G401 (cell line): Measurements from ENCODE around the gene ZNF217. TPM values are rescaled to one million over a fixed set of nuclear protein-coding genes. Genes with fewer than 3 reads are reported as not detected.
"Not testable (repeated sequence)": the region's sequence is repeated elsewhere in the genome, so short reads cannot be mapped to it uniquely, and the experiment has no call there.

Source experiments
- DNase-seq: peaks from one replicate; pipeline ENCODE4 v3.0.0-alpha.2; 2015; ENCODE audit warnings: low spot score
- in situ Hi-C: cut with HindIII; loops from 2 replicates; pipeline ENCODE4 v1.10.0; 2016; ENCODE audit warnings: low sequenced_read_pairs, mixed read lengths
- total RNA-seq: library from RNA; depleted of rRNA; stranded (reverse); fragments of >200 nt; shearing (Covaris generic); gene quantifications from 2 replicates; pipeline ENCODE4 v1.2.3, GENCODE V29; 2014; rRNA removed

The ZNF217 gene
- 63.4 and 79.3 TPM in 2 replicates for total RNA-seq

DNA sequence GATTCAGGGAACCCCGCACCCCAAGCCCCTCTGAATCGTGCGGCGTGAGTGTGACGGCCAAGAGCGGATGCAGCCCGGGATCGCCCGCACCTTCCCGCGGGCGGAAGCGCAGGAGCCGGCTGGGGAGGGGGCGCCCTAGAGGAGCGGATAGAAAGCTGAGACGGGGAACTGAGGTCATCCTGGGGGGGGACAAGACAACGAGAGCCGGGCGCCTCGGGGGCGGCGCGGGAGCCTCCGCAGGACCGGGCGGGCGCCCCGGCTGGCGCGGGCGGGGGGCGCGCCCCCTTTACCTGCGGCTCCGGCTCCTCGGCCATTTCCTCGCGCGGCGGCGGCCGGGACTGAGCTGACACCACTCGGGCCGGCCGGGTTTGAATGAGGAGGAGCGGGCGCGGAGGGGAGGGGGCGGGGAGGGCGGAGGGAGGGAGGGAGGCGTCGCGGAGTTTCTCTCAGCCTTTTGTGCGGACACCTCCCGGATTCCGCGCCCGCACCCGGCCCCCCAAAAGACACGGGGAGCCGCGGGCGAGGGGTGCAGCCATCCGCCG, at the start of gene ZNF217:
TSS of gene ZNF217 (minus strand) at position 374 of the 542 bp plus-strand sequence. CDS start 11,013 bp downstream, outside the sequence.
- in situ Hi-C loops, result not testable (repeated sequence)

DNA sequence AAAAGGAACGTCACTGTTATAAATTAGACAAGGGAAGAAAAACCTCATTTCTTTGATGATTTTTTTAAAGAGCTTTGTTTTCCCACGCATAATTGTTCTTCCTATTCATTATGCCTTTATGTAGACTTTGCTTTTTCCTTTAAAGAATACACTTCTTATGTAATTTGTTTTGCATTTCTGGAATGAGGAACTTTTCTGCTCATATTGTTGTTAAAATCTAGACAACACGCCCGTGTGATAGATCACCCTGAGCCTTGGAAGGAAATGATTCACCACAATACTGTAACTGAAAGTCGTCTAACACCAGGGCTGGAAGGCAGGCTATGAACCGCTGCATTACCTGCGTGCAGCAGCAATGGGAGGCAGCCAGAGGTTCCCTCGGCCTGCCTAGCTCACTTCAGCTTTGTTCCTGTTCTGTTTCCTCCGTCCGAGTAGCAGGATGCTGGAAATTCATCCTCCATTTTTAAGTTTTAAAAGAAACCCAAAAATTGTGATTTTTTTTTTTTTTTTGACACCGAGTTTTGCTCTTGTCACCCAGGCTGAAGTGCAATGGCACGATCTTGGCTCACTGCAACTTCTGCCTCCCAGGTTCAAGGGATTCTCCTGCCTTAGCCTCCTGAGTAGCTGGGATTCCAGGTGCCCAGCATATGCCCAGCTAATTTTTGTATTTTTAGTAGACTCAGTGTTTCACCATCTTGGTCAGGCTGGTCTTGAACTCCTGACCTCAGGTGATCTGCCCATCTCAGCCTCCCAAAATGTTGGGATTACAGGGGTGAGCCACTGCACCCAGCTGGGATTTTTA, 49.6 kb upstream of the ZNF217 start:
- DNase-seq, result no peak
- in situ Hi-C loops, result no loop called here

More for the DNA sequence above, at the start of gene ZNF217:
- DNase-seq, result not testable (repeated sequence)

DNA sequence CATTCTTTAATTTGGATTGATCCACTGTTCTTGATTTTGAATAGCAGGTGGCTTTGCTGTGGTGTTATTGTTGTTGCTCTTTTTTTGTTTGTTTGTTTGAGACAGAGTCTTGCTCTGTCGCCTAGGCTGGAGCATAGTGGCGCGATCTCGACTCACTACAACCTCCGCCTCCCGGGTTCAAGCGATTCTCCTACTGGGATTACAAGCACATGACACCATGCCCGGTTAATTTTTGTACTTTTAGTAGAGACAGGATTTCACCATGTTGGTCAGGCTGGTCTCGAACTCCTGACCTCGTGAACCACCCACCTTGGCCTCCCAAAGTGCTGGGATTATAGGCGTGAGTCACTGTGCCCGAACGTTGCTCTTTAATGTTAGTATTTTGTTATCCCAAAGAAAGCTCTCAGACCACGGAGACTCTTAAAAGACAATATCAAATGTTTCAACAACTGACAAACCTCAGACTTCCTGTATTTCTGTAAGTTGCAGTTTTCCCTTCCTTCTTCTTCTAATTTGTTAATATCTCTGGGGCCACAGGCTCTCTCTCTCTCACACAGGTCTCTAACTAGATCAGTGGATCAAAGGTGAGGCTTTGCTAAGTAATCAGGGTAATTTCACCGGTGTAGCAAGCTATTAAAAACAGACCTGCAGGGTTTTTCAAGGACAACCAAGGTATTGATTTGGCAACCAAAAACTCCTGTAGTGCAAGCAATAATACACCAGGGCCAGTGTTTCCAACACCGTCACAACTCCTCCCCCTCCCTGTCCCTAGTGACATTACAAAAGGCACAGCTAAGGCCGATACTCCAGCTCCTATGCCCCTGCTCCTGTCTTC, 48.8 kb upstream of the ZNF217 start:
- in situ Hi-C loops, result no loop called here
- DNase-seq, result no peak

DNA sequence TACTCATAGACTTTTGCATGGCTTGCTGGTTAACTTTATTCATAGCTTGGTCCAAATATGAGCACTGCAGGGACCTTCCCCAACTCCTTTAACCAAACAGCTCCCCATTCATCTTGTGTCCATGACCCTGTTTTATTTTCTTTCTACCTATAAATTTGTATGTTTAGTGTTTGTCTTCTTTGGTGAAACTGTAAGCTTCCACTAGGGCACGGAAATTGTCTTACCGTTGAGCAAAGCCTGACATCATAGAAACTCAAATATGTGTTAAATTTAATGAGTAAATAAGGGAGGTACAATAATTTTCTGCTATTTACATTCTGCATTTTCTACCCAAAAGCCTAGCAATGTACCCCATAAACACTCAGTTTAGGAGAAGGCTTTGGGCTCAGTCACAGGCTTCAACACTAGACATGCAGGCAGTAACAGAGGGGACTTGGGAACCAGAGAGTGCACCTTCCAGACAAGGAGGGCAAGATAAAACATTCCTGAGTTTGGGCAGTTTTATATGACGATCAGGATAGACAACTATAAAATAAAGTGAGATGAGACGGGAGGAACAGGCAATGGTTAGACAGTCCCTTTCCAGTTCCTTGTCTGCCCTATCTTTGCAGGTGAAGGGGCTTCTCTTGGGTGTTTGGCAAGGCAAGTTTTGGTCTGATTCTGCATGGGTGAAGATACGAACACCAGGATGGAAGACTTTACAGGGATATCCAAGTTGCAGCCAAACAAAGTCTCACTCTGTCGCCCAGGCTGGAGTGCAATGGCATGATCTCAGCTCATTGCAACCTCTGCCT, 46.2 kb upstream of the ZNF217 start:
- in situ Hi-C loops, result no loop called here
- DNase-seq, result no peak

DNA sequence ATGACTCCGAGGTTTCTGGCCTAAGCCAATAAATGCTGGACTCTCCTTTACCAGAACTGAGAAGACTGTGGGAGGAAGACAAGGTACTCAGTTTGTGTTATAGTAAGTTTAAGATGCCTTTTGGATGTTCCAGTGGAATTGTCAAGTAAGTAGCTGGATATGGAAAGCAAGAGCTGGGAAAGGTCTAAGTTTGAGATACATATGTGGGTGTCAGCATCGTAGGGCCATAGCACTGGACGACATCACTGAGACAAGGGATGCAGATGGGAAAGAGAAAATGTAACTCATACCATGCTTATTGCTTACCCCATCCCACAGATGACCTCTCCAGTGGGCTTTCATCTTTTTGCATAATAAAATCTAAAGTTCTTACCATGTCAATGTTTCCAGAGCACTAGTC, 45.5 kb upstream of the ZNF217 start:
- in situ Hi-C loops, result no loop called here
- DNase-seq, result no peak

DNA sequence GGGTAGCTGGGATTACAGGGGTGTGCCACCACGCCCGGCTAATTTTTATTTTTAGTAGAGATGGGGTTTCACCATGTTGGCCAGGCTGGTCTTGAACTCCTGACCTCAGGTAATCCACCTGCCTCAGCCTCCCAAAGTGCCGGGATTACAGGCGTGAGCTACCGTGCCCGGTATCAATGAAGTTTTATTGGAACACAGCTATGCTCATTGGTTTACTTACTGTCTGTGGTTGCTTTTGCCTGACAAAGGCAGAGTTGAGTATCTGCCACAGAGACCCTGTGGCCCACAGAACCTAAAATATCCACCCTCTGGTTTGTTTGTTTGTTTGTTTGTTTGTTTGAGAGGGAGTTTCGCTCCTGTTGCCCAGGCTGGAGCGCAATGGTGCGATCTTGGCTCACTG, 43.7 kb upstream of the ZNF217 start:
- DNase-seq, in situ Hi-C loops: not testable (repeated sequence)

DNA sequence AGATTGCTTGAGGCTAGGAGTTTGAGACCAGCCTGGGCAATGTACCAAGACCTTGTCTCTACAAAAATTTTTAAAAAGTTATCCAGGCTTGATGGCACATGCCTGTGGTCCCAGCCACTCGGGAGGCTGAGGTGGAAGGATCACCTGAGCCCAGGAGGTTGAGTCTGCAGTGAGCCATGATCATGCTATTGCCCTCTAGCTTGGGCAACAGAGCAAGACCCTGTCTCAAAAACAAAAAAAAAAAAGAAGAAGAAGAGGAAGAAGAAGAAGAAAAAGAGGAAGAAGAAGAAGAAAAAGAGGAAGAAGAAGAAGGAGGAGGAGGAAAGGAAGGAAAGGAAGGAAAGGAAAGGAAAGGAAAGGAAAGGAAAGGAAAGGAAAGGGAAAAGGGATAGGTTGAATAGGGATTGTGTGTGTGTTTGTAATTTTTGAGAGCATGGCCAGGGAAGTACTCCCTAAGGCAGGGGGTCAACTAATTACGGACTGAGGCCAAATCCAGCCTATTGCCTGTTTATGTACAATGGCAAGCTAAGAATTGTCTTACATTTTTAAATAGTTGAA, 43.0 kb upstream of the ZNF217 start:
- DNase-seq, result no peak
- in situ Hi-C loops, result no loop called here

DNA sequence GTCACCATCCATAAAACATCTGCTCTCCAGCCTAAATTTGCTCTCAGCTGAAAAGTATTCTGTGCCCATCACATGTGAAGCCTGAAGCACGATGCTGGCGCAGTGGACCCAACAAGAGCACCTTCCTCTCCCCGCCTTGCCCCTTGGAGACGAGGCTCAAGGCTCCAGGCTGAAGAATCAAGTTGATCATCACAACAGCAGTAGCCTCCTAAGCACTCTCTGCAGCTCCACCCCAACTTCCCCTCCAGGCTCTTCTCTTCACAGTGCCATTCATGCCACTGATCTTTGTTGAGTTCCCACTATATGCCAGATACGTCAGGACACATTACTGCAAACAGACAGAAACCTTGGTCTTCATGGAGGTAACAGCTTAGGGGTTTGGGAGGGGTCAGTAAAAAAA, 41.6 kb upstream of the ZNF217 start:
- in situ Hi-C loops, result no loop called here
- no peak for DNase-seq

DNA sequence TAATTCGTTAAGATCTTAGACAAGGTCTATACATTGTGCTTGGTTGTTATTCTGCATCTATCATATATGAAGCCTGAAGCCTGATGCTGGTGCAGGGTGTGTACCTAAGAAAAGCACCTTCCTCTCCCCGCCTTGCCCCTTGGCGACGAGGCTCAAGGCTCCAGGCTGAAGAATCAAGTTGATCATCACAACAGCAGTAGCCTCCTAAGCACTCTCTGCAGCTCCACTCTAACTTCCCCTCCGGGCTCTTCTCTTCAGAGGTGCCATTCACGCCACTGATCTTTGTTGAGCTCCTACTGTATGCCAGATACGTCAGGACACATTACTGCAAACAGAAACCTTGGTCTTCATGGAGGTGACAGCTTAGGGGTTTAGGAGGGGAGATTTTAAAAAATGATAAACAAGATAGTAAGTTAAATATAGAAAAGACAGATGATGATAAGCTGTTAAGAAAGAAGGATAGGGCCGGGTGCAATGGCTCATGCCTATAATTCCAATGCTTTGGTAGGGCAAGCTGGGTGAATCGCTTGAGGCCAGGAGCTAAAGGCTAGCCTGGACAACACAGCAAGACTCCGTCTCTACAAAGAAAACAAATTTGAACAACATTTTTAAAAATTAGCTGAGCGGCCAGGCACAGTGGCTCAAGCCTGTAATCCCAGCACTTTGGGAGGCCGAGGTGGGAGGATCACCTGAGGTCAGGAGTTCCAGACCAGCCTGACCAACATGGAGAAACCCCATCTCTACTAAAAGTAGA, 38.4 kb upstream of the ZNF217 start:
- in situ Hi-C loops, result no loop called here
- no peak for DNase-seq

DNA sequence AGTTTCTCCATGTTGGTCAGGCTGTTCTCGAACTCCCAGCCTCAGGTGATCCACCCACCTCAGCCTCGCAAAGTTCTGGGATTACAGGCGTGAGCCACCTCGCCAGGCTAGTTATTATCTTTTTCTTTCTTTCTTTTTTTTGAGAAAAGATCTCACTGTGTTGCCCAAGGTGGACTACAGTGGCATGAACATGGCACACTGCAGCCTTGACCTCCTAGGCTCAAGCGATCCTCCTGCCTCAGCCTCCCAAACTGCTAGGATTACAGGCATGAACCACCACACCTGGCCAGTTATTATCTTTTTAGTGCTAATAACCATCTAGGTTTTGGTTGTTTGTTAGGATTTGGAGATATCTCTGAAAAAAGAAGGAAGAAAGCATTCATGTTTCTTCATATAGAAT, 35.8 kb upstream of the ZNF217 start:
- in situ Hi-C loops, result no loop called here
- no peak for DNase-seq

DNA sequence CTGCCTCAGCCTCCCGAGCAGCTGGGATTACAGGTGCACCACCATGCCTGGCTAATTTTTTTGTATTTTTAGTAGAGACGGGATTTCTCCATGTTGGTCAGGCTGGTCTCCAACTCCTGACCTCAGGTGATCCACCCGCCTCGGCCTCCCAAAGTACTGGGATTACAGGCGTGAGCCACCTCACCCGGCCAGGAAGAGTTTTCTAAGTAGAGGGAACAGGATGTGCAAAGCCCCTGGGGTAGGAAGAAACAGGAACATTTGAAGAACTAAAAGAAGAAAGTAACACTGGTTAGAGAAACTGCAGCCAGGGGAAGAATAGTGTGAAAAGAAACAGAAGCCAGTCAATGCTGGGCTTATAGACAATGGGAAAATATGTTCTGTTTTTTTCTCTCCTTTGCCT, 35.1 kb upstream of the ZNF217 start:
- in situ Hi-C loops, DNase-seq: not testable (repeated sequence)

DNA sequence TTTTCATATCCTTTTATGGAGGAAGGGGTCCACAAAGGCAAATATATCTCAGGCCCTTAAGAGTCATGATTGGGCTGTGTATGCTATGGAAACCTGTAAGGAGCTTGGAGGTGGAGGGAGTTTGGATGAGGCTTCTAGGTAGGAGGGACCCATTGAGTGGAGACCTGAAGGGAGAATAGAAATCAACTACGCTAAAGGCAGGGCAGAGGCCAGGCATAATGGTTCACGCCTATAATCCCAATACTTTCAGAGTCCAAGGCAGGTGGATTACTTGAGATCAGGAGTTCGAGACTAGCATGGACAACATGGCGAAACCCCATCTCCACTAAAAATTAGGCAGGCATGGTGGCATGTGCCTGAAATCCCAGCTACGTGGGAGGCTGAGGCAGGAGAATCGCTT, 34.4 kb upstream of the ZNF217 start:
- in situ Hi-C loops, result no loop called here
- no peak for DNase-seq

DNA sequence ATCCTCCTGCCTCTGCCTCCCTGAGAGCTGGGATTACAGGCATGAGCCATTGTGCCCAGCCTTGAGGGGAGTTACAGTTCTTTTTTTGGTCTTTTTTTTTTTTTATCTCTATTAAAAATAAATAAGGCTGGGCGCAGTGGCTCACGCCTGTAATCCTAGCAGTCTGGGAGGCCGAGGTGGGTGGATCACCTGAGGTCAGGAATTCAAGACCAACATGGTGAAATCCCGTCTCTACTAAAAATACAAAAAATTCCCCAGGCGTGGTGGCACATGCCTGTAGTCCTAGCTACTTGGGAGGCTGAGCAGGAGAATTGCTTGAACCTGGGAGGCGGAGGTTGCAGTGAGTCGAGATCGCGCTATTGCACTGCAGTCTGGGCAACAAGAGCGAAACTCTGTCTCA, 33.4 kb upstream of the ZNF217 start:
- DNase-seq, in situ Hi-C loops: not testable (repeated sequence)

DNA sequence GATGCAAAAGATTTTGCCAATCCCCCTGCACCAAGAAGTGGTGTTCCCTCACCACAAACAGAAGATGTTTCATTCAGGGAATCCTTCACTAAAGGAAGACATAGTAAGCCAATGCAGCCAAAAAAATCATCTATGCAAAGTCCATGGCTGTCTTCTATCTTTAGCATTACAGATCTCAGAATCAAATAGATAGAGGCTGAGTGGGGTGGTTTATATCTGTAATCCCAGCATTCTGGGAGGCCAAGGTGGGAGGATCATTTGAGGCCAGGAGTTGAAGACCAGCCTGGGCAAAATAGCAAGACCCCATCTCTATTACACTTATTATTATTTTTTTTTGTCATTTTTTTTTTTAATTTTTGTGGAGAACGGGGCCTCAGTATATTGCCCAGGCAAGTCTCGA, 32.9 kb upstream of the ZNF217 start:
- no peak for DNase-seq
- in situ Hi-C loops, result no loop called here

DNA sequence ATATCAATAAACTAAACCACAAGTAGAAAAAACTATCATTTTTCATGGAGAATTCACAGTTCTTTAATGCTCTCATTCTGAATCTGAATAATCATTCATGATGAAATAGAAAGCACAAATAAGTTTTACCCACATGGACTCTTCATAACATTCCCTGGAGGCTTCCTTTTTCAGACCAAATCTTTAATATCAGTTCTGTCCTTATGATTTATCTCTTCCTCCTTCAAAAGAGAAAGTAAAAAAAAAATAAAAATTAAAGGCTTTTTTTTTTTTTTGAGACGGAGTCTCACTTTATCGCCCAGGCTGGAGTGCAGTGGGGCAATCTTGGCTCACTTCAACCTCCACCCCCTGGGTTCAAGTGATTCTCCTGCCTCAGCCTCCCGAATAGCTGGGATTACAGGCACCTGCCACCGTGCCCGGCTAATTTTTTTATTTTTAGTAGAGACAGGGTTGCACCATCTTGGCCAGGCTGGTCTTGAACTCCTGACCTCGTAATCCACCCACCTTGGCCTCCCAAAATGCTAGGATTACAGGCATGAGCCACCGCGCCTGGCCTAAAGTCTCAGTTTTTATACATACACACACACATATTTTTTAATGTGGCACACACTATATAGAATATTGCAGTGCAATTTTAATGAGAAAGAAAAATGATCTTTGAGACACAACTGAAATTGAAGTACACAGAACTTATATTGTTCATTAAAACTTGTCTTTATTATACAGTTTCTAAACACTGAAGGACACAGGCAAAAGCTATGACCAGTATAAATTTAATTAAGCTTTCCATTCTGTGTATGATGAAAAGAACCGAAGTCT, 31.9 kb upstream of the ZNF217 start:
- in situ Hi-C loops, result no loop called here
- no peak for DNase-seq

DNA sequence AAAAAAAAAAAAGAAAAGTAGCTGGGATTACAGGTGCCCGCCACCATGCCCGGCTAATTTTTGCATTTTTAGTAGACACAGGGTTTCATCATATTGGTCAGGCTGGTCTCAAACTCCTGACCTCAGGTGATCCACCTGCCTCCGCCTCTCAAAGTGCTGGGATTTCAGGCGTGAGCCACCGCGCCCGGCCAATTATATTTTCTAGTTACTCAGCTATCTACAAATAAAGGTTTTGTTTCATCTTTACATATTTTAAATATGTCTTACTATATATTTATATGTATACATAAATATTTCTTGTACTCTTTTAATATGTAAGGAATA, 31.2 kb upstream of the ZNF217 start:
- DNase-seq, in situ Hi-C loops: not testable (repeated sequence)

DNA sequence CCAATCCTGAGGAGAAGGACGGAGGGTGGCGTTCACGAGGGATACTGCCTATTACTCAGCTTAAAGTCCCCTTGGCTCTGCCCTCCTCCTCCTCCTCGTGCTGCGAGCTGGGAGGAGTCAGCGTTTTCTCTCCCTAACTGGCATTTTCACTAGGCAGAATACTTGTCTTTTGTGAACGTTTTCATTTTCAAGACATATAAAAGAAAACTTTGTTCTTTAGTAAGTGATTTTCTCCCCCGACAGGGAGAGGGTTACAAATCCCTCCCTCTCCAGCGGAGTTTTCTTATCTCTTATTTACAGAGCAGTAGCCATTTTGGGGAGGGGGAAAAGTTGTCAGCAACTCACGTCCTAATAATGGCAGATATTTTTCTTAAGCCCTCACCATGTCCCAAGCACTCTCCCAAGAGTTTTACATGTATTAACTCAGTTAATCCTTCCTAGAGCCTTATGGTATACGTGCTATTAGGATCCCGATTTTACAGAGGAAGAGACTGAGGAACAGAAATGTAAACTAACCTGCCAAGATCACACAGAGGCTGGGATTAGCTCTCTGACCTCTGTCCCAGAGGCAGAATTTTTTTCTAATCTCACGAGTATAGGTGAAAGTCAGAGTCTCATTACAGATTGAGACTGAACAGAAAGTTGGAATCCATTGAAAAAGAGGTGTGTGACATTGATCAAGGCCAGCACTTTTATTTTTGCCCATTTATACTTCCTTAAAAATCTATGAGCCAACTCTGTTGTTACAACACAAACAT, 30.0 kb upstream of the ZNF217 start:
- in situ Hi-C loops, result no loop called here
- DNase-seq, result peak; percentile 36
